GM13977 (cell line): ENCODE data around the gene PTPA.
"Not testable (repeated sequence)": the region's sequence is repeated elsewhere in the genome, so short reads cannot be mapped to it uniquely, and the experiment has no call there.

Source experiments
- DNase-seq: peaks from one replicate; pipeline ENCODE4 v3.0.0; 2012; ENCODE audit warnings: low spot score
- in situ Hi-C: fragments of 300-500 bp; cut with MboI; formaldehyde crosslinking; loops from one replicate; pipeline ENCODE4 v1.12.0; 2022; ENCODE audit warnings: low sequenced_read_pairs, low pct_unique_long_range_greater_than_20kb, mixed read lengths, inconsistent platforms; ENCODE audit not compliant: unreplicated experiment
- TF ChIP-seq, protein P1 (sequence below): IDR thresholded peaks from 2 replicates; pipeline ENCODE4 v1.5.1; 2012; ENCODE audit warnings: mild to moderate bottlenecking, control low read depth; ENCODE audit not compliant: insufficient read depth; ENCODE audit errors: extremely low read depth, missing control alignments

PTPA gene

DNA sequence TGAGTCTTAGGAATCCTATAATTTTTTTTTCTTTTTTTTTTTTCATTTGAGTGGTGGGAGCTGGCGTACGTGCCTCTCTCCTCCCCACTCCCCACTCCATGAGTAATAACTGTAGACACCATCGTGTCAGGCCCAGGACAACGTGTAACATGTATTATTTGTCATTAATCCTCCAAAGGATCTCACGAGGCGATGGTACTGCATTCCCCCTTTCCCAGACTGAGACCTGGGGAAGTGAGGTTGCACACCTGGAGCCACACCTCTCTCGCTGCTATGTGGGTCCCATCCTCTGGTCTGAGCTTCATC lies 73.0 kb downstream of the PTPA start:
- in situ Hi-C loops: no loop called here

DNA sequence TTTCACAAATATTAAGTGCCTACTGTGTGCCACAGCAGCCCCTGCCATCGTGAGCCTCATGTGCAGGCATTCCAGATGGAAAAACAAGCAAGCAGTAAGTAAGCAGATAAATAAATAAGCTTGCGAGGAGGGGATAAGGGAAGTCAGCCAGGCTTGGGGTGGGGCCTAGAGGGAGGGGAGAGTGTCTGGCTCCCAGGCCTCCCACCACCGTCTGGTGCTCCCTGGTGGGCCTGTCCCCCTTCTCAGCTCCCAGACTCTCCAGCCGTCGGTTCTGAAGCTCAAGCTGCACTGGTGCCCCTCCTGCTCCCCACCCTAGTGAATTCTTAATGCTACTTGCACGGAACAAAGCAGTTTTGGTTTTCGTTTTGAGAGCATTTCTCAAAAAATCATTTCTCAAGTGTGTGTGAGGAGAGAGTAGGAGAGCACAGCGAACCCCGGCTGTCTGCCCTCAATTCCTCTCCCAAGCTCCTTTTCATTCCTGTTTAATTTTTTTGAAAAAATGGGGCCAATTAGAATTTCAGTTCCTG lies 73.4 kb downstream of the PTPA start:
- TF ChIP-seq, protein P1, sequence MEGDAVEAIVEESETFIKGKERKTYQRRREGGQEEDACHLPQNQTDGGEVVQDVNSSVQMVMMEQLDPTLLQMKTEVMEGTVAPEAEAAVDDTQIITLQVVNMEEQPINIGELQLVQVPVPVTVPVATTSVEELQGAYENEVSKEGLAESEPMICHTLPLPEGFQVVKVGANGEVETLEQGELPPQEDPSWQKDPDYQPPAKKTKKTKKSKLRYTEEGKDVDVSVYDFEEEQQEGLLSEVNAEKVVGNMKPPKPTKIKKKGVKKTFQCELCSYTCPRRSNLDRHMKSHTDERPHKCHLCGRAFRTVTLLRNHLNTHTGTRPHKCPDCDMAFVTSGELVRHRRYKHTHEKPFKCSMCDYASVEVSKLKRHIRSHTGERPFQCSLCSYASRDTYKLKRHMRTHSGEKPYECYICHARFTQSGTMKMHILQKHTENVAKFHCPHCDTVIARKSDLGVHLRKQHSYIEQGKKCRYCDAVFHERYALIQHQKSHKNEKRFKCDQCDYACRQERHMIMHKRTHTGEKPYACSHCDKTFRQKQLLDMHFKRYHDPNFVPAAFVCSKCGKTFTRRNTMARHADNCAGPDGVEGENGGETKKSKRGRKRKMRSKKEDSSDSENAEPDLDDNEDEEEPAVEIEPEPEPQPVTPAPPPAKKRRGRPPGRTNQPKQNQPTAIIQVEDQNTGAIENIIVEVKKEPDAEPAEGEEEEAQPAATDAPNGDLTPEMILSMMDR: no peak
- in situ Hi-C loops: no loop called here
- no peak for DNase-seq

More for the DNA sequence above, 73.0 kb downstream of the PTPA start:
- TF ChIP-seq, protein P1: no peak
- no peak for DNase-seq

DNA sequence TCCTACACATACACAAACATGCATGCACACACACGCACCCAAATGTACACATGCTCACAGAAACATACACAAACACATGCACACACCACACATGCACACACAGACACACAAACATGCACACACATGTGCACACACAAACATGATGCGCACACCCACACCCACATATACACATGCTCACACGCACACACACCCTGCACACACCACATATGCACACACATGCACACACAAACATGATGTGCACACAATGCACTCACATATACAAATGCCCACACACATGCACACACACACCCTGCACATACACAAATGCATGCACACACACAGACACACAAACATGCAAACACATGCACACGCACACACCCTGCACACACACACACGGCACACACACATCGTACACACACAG lies 74.2 kb downstream of the PTPA start:
- TF ChIP-seq, protein P1: no peak
- no peak for DNase-seq
- in situ Hi-C loops: no loop called here

DNA sequence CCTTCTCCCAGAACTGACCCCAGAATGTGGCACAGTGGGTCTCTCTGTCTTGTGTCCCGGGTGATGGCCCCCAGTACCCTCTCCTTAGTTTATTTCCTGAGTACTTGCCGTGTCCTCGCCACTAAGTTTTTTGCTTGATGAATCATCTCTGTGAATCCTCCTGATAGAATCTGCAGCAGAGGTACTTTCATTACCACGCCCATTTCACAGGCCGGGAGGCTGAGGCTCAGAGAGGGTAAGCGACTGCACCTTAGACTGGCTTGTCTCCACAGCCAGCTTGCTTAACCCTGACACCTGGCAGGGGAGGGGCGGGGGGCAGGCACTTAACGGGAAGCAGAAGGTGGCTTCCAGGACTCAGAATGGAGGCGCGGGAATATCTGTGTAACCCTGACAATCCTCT lies 74.8 kb downstream of the PTPA start:
- no peak for DNase-seq
- TF ChIP-seq, protein P1: no peak
- in situ Hi-C loops: no loop called here

DNA sequence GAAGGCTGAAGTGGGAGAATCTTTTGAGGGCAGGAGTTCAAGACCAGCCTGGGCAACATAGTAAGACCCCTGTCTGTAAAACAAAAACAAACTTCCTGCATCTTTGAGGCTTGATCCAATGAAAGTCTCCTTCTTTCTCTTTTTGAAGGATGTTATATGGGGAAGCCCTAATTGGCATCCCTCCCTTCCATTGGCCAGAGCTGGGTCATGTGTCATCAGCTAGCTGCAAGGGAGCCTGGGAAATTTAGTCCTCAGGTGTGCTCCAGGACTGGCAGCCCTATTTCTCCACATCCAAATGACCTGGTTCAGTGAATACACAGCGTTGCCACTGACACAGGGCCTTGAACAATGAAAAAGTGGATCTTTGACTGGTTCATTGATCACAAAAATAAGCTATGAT lies 75.8 kb downstream of the PTPA start:
- TF ChIP-seq, protein P1: no peak
- in situ Hi-C loops: no loop called here
- no peak for DNase-seq

DNA sequence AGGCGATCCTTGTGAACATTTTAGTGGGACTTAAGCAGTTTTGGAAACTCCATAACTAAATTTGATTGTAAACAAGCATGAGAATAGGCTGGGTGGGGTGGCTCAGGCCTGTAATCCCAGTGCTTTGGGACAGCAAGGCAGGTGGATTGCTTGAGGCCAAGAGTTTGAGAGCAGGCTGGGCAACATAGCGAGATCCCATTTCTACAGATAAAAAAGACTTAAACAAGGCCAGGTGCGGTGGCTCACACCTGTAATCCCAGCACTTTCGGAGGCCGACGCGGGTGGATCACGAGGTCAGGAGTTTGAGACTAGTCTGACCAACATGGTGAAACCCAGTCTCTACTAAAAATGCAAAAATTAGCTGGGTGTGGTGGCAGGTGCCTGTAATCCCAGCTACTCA lies 78.8 kb downstream of the PTPA start:
- in situ Hi-C loops, DNase-seq: not testable (repeated sequence)

DNA sequence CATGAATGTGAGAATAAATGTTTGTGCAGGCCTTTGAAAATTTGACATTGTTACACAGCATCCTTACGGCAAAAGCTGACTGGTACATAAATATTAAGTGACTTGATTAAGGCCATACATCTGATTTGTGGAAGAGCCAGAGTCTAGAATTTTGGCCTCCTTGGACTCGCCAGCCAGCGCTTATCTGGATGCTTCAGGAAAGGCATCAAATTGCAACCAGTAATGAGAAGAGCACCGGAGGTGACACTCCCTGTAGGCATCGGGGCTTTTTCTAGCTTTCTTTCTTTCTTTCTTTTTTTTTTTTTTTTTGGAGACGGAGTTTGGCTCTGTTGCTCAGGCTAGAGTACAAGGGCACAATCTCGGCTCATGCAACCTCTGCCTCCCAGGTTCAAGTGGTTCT lies 80.0 kb downstream of the PTPA start:
- DNase-seq: no peak
- in situ Hi-C loops: no loop called here
- TF ChIP-seq, protein P1: no peak
